NCI-H69 (cell line): ENCODE data around the gene SLC1A5.

ENCODE experiments used
- DNase-seq: peaks from one replicate; lab custom pipeline; 2025; lab: John Stamatoyannopoulos, UW

SLC1A5 gene

DNA sequence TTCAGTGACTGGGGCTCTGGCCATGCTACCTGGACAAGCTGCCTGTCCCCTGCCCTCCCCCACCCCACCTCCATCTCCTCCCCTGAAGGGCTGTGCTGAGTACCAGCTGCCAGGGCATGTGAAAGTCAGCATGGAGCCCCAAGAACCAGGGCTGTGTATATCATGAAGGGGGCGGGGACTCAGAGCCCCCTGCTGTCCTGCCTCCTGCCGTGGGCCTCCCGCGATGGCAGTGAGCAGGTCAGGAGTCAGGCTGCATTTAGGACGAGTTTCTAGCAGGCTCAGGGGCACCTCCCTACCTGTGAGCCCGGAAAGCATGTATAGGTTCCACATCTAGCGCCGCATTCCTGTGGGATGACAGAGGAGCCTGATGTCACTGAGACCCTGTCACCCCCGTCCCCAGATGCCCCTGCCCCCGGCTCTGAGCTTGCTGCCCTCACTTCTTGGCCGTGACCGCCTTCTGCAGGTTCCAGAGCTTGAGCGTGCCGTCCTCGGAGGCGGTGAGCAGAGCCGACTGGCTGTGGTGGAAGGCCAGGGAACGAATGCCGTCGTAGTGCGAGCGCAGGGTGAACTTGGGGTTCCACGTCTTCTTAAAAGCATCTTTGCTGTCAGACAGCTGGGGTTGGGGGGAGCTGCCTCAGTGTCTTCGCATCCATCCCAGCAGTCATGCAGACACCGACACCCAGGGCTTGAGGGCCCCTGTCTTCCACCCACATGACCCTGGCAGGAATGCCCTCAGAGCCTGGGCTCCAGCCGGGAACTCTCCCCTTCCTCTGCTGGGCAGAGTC, 63.2 kb downstream of the SLC1A5 start:
- DNase-seq = no peak
